HL-60/S4 treated with phorbol 12-myristate 13-acetate at 8.2 ng/mL for 4 days and 3 days (cell line): ENCODE results near the gene ALDH1A1.

Experiments used
- in situ Hi-C: fragments of 300-500 bp; cut with MboI; formaldehyde crosslinking; loops from 2 replicates; pipeline ENCODE4 v1.15.0; 2022; ENCODE audit warnings: low sequenced_read_pairs

ALDH1A1 gene

GRCh38 chr9:72980183-72980582 lies 27.3 kb upstream of the ALDH1A1 start:
- in situ Hi-C loops = no loop called here

GRCh38 chr9:72979405-72980100 lies 26.7 kb upstream of the ALDH1A1 start:
- in situ Hi-C loops = no loop called here

GRCh38 chr9:72978744-72979143 lies 25.9 kb upstream of the ALDH1A1 start:
- in situ Hi-C loops = no loop called here

- in situ Hi-C loops = no loop called here
These were observed 24.8 kb upstream of the ALDH1A1 start for GRCh38 chr9:72977670-72978069.

- in situ Hi-C loops = no loop called here
These were observed 21.6 kb upstream of the ALDH1A1 start for GRCh38 chr9:72974501-72974900.

GRCh38 chr9:72972636-72973035 lies 19.8 kb upstream of the ALDH1A1 start:
- in situ Hi-C loops = no loop called here

GRCh38 chr9:72971411-72971810 lies 18.6 kb upstream of the ALDH1A1 start:
- in situ Hi-C loops = no loop called here

GRCh38 chr9:72960446-72960845 lies 7.6 kb upstream of the ALDH1A1 start:
- in situ Hi-C loops = no loop called here

GRCh38 chr9:72958485-72959281 lies 5.8 kb upstream of the ALDH1A1 start:
- in situ Hi-C loops = no loop called here

GRCh38 chr9:72955571-72955970 lies 2.7 kb upstream of the ALDH1A1 start:
- in situ Hi-C loops = no loop called here

GRCh38 chr9:72955126-72955455 lies 2.2 kb upstream of the ALDH1A1 start:
- in situ Hi-C loops = no loop called here

- in situ Hi-C loops = no loop called here
These were observed 1.7 kb upstream of the ALDH1A1 start for GRCh38 chr9:72954431-72955125.

- in situ Hi-C loops = no loop called here
These were observed 517 bp downstream of the ALDH1A1 start for GRCh38 chr9:72952381-72952690.

- in situ Hi-C loops = no loop called here
These were observed 1.1 kb downstream of the ALDH1A1 start for GRCh38 chr9:72951520-72952380.

GRCh38 chr9:72950875-72951442 lies 1.9 kb downstream of the ALDH1A1 start:
- in situ Hi-C loops = no loop called here

- in situ Hi-C loops = no loop called here
These were observed 2.9 kb downstream of the ALDH1A1 start for GRCh38 chr9:72949918-72950325.

- in situ Hi-C loops = no loop called here
These were observed 3.6 kb downstream of the ALDH1A1 start for GRCh38 chr9:72949244-72949582.

GRCh38 chr9:72948575-72949243 lies 4.1 kb downstream of the ALDH1A1 start:
- in situ Hi-C loops = no loop called here

GRCh38 chr9:72947984-72948465 lies 4.8 kb downstream of the ALDH1A1 start:
- in situ Hi-C loops = no loop called here

- in situ Hi-C loops = no loop called here
These were observed 6.0 kb downstream of the ALDH1A1 start for GRCh38 chr9:72946821-72947220.
